GM23338 (cell line): ENCODE measurements around the gene STARD13. TPM values are rescaled to one million over a fixed set of nuclear protein-coding genes. Genes with fewer than 3 reads are reported as not detected.

ENCODE experiments used
- ATAC-seq: fragments of 200-7000 bp; cut with Tn5 transposase; 3 replicates; pipeline ENCODE4 v1.9.1; 2020
- DNase-seq: peaks from one replicate; pipeline ENCODE4 v3.0.0-alpha.2; 2015; ENCODE audit warnings: low spot score
- H2AFZ ChIP-seq: fragments of 200-600 bp; sonication (generic); 2 replicates; pipeline ENCODE4 v1.8.0; 2016; ENCODE audit warnings: antibody characterized with exemption, mild to moderate bottlenecking, moderate library complexity
- H3F3A ChIP-seq: fragments of 200-600 bp; sonication (generic); replicated peaks from 2 replicates; pipeline ENCODE4 v1.8.0; 2017; ENCODE audit warnings: antibody characterized with exemption, mixed run types, low read depth
- H3K27ac ChIP-seq: fragments of 200-600 bp; sonication (generic); 2 replicates; pipeline ENCODE4 v1.6.1; 2016; ENCODE audit warnings: low read depth
- H3K27me3 ChIP-seq: fragments of 200-600 bp; sonication (generic); 2 replicates; pipeline ENCODE4 v1.8.0; 2016; ENCODE audit warnings: mild to moderate bottlenecking, mixed run types, moderate library complexity; ENCODE audit not compliant: insufficient read depth
- H3K36me3 ChIP-seq: fragments of 200-600 bp; sonication (generic); 2 replicates; pipeline ENCODE4 v1.8.0; 2016; ENCODE audit warnings: mild to moderate bottlenecking; ENCODE audit not compliant: insufficient read depth
- H3K4me1 ChIP-seq: fragments of 200-600 bp; sonication (generic); 2 replicates; pipeline ENCODE4 v1.8.0; 2016; ENCODE audit warnings: mild to moderate bottlenecking, moderate library complexity; ENCODE audit not compliant: insufficient read depth
- H3K4me2 ChIP-seq: fragments of 200-600 bp; sonication (generic); 2 replicates; pipeline ENCODE4 v1.7.1; 2017; ENCODE audit warnings: mixed run types
- H3K4me3 ChIP-seq: fragments of 200-600 bp; sonication (generic); 2 replicates; pipeline ENCODE4 v1.6.1; 2016; ENCODE audit warnings: mixed run types
- H3K79me2 ChIP-seq: fragments of 200-600 bp; sonication (generic); replicated peaks from 2 replicates; pipeline ENCODE4 v1.8.0; 2017; ENCODE audit warnings: mild to moderate bottlenecking; ENCODE audit not compliant: insufficient read depth
- H3K9me2 ChIP-seq: fragments of 200-600 bp; sonication (generic); 2 replicates; pipeline ENCODE4 v1.8.0; 2017; ENCODE audit not compliant: insufficient read depth
- H4K20me1 ChIP-seq: fragments of 200-600 bp; sonication (generic); replicated peaks from 2 replicates; pipeline ENCODE4 v1.8.0; 2017; ENCODE audit warnings: mild to moderate bottlenecking; ENCODE audit not compliant: insufficient read depth
- H3K27ac Mint-ChIP-seq: 2 replicates; pipeline ENCODE4 v1.8.0; 2020; ENCODE audit warnings: inconsistent platforms, mild to moderate bottlenecking, moderate library complexity, mixed read lengths
- H3K27me3 Mint-ChIP-seq: 3 replicates; pipeline ENCODE4 v1.8.0; 2022; ENCODE audit warnings: low read depth, mild to moderate bottlenecking, moderate library complexity, mixed read lengths, inconsistent platforms; ENCODE audit not compliant: insufficient read depth, poor library complexity
- H3K36me3 Mint-ChIP-seq: 3 replicates; pipeline ENCODE4 v1.8.0; 2021; ENCODE audit warnings: low read depth, mild to moderate bottlenecking, inconsistent platforms, moderate library complexity, mixed read lengths
- H3K4me1 Mint-ChIP-seq: 3 replicates; pipeline ENCODE4 v1.8.0; 2020; ENCODE audit warnings: mild to moderate bottlenecking, inconsistent platforms, mixed read lengths
- H3K4me3 Mint-ChIP-seq: 3 replicates; pipeline ENCODE4 v1.8.0; 2021; ENCODE audit warnings: moderate library complexity, mild to moderate bottlenecking, inconsistent platforms, mixed read lengths
- H3K9me3 Mint-ChIP-seq: 3 replicates; pipeline ENCODE4 v1.8.0; 2020; ENCODE audit warnings: moderate library complexity, mild to moderate bottlenecking, inconsistent platforms, mixed read lengths
- CREB1 ChIP-seq: fragments of 250-450 bp; sonication (Bioruptor Pico); IDR thresholded peaks from 2 replicates; pipeline ENCODE4 v1.5.0; 2020; ENCODE audit warnings: low read depth, mild to moderate bottlenecking, moderate library complexity
- CTCF ChIP-seq, 2 experiments: fragments of 200-600 bp in 1 of 2; sonication (generic) in 1 of 2; conservative IDR thresholded peaks; 2 replicates each; pipeline versions ENCODE4 v1.5.1 to v1.6.1; 2016 to 2017; ENCODE audit warnings: antibody characterized with exemption in 2 of 2, low read depth in 2 of 2, mild to moderate bottlenecking in 2 of 2, moderate library complexity in 1 of 2
- ETS1 ChIP-seq: IDR thresholded peaks from 2 replicates; pipeline ENCODE4 v1.6.1; 2016; ENCODE audit warnings: antibody characterized with exemption
- EZH2 ChIP-seq: fragments of 200-600 bp; sonication (generic); IDR thresholded peaks from one replicate; pipeline ENCODE4 v1.8.0; 2017; ENCODE audit warnings: antibody characterized with exemption, mild to moderate bottlenecking, low read depth; ENCODE audit not compliant: unreplicated experiment
- EZH2phosphoT487 ChIP-seq: fragments of 200-600 bp; sonication (generic); IDR thresholded peaks from one replicate; pipeline ENCODE4 v1.8.1; 2018; ENCODE audit warnings: antibody characterized with exemption; ENCODE audit not compliant: unreplicated experiment
- JUNB ChIP-seq: IDR thresholded peaks from one replicate; pipeline ENCODE4 v1.6.1; 2016; ENCODE audit warnings: antibody characterized with exemption; ENCODE audit not compliant: unreplicated experiment
- NANOG ChIP-seq: IDR thresholded peaks from 2 replicates; pipeline ENCODE4 v1.6.1; 2016; ENCODE audit warnings: antibody characterized with exemption, borderline replicate concordance
- POLR2AphosphoS5 ChIP-seq: IDR thresholded peaks from 2 replicates; pipeline ENCODE4 v1.6.1; 2016; ENCODE audit warnings: antibody characterized with exemption, low read depth
- REST ChIP-seq: IDR thresholded peaks from one replicate; pipeline ENCODE4 v1.6.1; 2018; ENCODE audit warnings: antibody characterized with exemption; ENCODE audit not compliant: unreplicated experiment
- STAT1 ChIP-seq: IDR thresholded peaks from one replicate; pipeline ENCODE4 v1.6.1; 2016; ENCODE audit warnings: antibody characterized with exemption; ENCODE audit not compliant: unreplicated experiment
- ZNF114 ChIP-seq: fragments of 250-450 bp; sonication (Bioruptor Pico); IDR thresholded peaks from 2 replicates; pipeline ENCODE4 v1.5.0; 2020; ENCODE audit warnings: mild to moderate bottlenecking, moderate library complexity
- ZNF331 ChIP-seq: fragments of 250-450 bp; sonication (Bioruptor Pico); IDR thresholded peaks from 2 replicates; pipeline ENCODE4 v1.5.0; 2020; ENCODE audit warnings: low read depth, mild to moderate bottlenecking, moderate library complexity
- polyA plus RNA-seq: library from polyadenylated mRNA; unstranded; fragments of >200 nt; fragmentation: Nextera tagmentation; extraction: Ambion mirVana; gene quantifications from 2 replicates; pipeline ENCODE4 v1.2.1, GENCODE V29; 2016
- total RNA-seq: library from RNA; depleted of rRNA; stranded (reverse); fragments of >200 nt; shearing (Covaris generic); gene quantifications from 2 replicates; pipeline ENCODE4 v1.2.3, GENCODE V29; 2014

The STARD13 gene
- total and polyA plus RNA-seq, 2 experiments from 2014 or later, result 3.2 to 5.2 TPM

- TF ChIP-seq CTCF (conservative IDR thresholded peaks at IDR 0.05; ENCODE audit: low read depth in 2 of 2) (no peak), JUNB (no peak), EZH2phosphoT487 (no peak), ETS1 (no peak), ZNF114 (CRISPR knock-in tag) (no peak), NANOG (no peak), STAT1 (no peak), CREB1 (CRISPR knock-in tag) (no peak)
Measured at GRCh38 chr13:33322543-33322809, 36.9 kb upstream of the STARD13 start (continued).

GRCh38 chr13:33321686-33322542 is 36.4 kb upstream of the STARD13 start:
- DNase-seq (no peak), ATAC-seq (no peak)
- Mint-ChIP-seq H3K4me3 (no peak overlapping the region), H3K36me3 (no peaks in the 10 kb centered on the region), H3K27me3 (no peaks in the 10 kb centered on the region), H3K9me3 (no peaks in the 10 kb centered on the region), H3K27ac (no peak overlapping the region), H3K4me1 (peaks cover 19% of the 10 kb centered on the region)
- no peaks in the 10 kb centered on the region for H3K27me3 ChIP-seq
- H3K4me1 ChIP-seq, result peaks cover 13% of the 10 kb centered on the region; the same call in 1 of the 2 replicates
- H2AFZ ChIP-seq, result no peak overlapping the region
- no peaks in the 10 kb centered on the region for H3F3A ChIP-seq
- no peaks in the 10 kb centered on the region for H3K36me3 ChIP-seq
- no peak overlapping the region for H3K27ac ChIP-seq
- TF ChIP-seq EZH2 (no peak), JUNB (no peak), CTCF (conservative IDR thresholded peaks at IDR 0.05; ENCODE audit: low read depth in 2 of 2) (no peak), REST (no peak), ZNF331 (CRISPR knock-in tag) (no peak), ZNF114 (CRISPR knock-in tag) (no peak), POLR2AphosphoS5 (no peak), ETS1 (no peak), CREB1 (CRISPR knock-in tag) (no peak), NANOG (no peak)
- H3K9me2 ChIP-seq, result no peaks in the 10 kb centered on the region
- H3K4me2 ChIP-seq, result no peak overlapping the region
- H3K4me3 ChIP-seq, result no peak overlapping the region
- H4K20me1 ChIP-seq, result no peaks in the 10 kb centered on the region
- H3K79me2 ChIP-seq, result no peaks in the 10 kb centered on the region
